ENCODE results near the gene CDCP1.
"Not testable (repeated sequence)": the region's sequence is repeated elsewhere in the genome, so short reads cannot be mapped to it uniquely, and the experiment has no call there.

The CDCP1 gene

DNA sequence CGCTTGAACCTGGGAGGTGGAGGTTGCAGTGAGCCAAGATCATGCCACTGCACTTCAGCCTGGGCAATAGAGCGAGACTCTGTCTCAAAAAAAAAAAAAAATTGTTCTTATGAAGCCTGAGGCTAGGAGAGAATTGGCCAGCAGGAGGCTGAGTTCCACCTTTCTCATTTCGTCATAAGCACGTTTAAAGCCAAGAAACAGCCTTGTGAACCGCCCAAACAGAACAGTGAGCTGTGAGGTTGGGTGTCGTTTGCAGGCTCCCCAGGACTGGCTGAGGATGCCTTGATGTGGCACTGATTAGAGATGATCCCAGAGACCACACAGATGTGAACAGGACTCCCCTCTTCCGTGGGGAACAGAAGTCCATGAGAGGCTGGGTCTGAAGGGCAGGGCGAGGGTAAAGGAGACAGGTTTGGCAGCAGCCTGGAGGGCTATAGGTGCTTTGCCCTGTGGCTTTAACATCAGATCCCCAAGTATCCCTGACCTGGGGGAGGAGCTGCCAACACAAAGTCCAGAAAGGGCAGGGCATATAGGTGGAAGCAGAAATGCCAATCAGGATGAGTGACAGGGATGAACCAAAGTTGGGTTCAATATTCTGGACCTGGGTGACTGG, 67.2 kb downstream of the CDCP1 start:
- Histone ChIP-seq H3K9me2 (ENCODE audit: low read depth, low read length) (no peaks in the 10 kb centered on the region), H3K27ac (ENCODE audit: low read depth, low read length, poor library complexity, severe bottlenecking) (no peak overlapping the region), H3K79me2 (ENCODE audit: insufficient read depth, low read length) (no peaks in the 10 kb centered on the region), H3K4me2 (ENCODE audit: low read length) (no peak overlapping the region), H3K9me3 (ENCODE audit: low read length) (no peaks in the 10 kb centered on the region), H3K9ac (ENCODE audit: low read length) (no peak overlapping the region), H4K20me1 (ENCODE audit: insufficient read depth, low read length) (no peaks in the 10 kb centered on the region), H3F3A (ENCODE audit: insufficient read depth, low read length) (no peaks in the 10 kb centered on the region), H3K4me1 (ENCODE audit: insufficient read depth, low read length, severe bottlenecking) (no peaks in the 10 kb centered on the region), H3K36me3 (ENCODE audit: insufficient read depth, low read length) (no peaks in the 10 kb centered on the region), H2AFZ (ENCODE audit: low read length) (no peak overlapping the region), H3K27me3 (ENCODE audit: insufficient read depth, low read length) (no peaks in the 10 kb centered on the region; the same call in 1 of the 2 replicates), H3K4me3 (ENCODE audit: low read depth, low read length, poor library complexity, severe bottlenecking) (no peak overlapping the region)
- TF ChIP-seq EZH2 (IDR thresholded peaks at IDR 0.05; ENCODE audit: borderline replicate concordance, low read length) = no peak
- TF ChIP-seq, protein P1, sequence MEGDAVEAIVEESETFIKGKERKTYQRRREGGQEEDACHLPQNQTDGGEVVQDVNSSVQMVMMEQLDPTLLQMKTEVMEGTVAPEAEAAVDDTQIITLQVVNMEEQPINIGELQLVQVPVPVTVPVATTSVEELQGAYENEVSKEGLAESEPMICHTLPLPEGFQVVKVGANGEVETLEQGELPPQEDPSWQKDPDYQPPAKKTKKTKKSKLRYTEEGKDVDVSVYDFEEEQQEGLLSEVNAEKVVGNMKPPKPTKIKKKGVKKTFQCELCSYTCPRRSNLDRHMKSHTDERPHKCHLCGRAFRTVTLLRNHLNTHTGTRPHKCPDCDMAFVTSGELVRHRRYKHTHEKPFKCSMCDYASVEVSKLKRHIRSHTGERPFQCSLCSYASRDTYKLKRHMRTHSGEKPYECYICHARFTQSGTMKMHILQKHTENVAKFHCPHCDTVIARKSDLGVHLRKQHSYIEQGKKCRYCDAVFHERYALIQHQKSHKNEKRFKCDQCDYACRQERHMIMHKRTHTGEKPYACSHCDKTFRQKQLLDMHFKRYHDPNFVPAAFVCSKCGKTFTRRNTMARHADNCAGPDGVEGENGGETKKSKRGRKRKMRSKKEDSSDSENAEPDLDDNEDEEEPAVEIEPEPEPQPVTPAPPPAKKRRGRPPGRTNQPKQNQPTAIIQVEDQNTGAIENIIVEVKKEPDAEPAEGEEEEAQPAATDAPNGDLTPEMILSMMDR (IDR thresholded peaks at IDR 0.05; ENCODE audit: low read length) = no peak

DNA sequence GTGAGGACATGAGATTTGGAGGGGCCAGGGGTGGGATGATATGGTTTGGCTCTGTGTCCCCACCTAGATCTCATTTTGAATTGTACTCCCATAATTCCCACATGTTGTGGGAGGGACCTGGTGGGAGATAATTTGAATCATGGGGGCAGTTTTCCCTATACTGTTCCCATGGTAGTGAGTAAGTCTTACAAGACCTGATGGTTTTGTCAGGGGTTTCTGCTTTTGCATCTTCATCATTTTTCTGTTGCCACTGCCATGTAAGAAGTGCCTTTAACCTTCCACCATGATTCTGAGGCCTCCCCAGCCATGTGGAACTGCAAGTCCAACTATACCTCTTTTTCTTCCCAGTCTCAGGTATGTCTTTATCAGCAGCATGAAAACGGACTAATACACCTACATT, 67.9 kb downstream of the CDCP1 start:
- H3K9ac ChIP-seq (ENCODE audit: low read length); H3F3A ChIP-seq (ENCODE audit: insufficient read depth, low read length); H3K4me2 ChIP-seq (ENCODE audit: low read length); H3K27ac ChIP-seq (ENCODE audit: low read depth, low read length, poor library complexity, severe bottlenecking); H3K4me3 ChIP-seq (ENCODE audit: low read depth, low read length, poor library complexity, severe bottlenecking); H4K20me1 ChIP-seq (ENCODE audit: insufficient read depth, low read length); H3K79me2 ChIP-seq (ENCODE audit: insufficient read depth, low read length); H3K27me3 ChIP-seq (ENCODE audit: insufficient read depth, low read length); H3K9me3 ChIP-seq (ENCODE audit: low read length); H3K36me3 ChIP-seq (ENCODE audit: insufficient read depth, low read length); H2AFZ ChIP-seq (ENCODE audit: low read length); H3K9me2 ChIP-seq (ENCODE audit: low read depth, low read length); H3K4me1 ChIP-seq (ENCODE audit: insufficient read depth, low read length, severe bottlenecking): not testable (repeated sequence)

DNA sequence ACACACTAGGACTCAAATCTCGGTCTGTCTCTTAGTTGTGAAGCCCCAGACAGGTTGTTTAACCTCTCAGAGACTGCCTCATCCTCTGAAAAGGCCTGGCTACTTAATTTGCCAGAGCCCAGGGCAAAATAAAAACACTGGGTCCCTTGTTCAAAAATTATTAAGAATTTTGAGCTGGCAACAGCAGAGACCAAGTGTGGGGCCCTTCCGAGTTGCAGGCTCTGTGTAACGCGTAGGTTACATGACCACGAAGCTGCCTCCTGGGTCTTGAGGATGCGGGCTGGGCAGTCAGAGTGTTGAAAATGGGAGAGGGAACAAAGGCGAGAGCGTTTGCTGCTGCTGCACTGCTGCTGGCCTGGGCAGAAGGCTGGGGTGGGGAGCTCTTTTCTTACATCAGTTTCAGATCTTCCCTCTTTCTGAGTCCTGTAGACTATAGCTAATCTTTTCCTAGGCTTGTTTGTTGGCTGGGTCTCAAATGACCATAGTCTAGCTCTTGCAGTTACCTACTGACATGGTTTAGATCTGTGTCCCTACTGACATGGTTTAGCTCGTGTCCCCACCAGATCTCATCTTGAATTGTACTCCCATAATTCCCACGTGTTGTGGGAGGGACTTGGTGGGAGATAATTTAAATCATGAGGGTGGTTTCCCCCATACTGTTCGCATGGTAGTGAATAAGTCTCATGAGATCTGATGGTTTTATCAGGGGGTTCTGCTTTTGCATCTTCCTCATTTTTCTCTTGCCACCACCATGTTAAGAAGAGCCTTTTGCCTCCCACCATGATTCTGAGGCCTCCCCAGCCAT, 70.2 kb downstream of the CDCP1 start:
- H2AFZ ChIP-seq (ENCODE audit: low read length) = no peak overlapping the region
- no peaks in the 10 kb centered on the region for H3K9me2 ChIP-seq (ENCODE audit: low read depth, low read length)
- no peaks in the 10 kb centered on the region for H3K27me3 ChIP-seq (ENCODE audit: insufficient read depth, low read length)
- H3K27ac ChIP-seq (ENCODE audit: low read depth, low read length, poor library complexity, severe bottlenecking) = no peak overlapping the region
- H3K9me3 ChIP-seq (ENCODE audit: low read length) = no peaks in the 10 kb centered on the region
- H4K20me1 ChIP-seq (ENCODE audit: insufficient read depth, low read length) = no peaks in the 10 kb centered on the region
- H3K9ac ChIP-seq (ENCODE audit: low read length) = no peak overlapping the region
- H3K4me1 ChIP-seq (ENCODE audit: insufficient read depth, low read length, severe bottlenecking) = no peaks in the 10 kb centered on the region
- H3K4me2 ChIP-seq (ENCODE audit: low read length) = no peak overlapping the region
- TF ChIP-seq, protein P1 (IDR thresholded peaks at IDR 0.05; ENCODE audit: low read length) = no peak
- TF ChIP-seq EZH2 (IDR thresholded peaks at IDR 0.05; ENCODE audit: borderline replicate concordance, low read length) = no peak
- no peaks in the 10 kb centered on the region for H3K79me2 ChIP-seq (ENCODE audit: insufficient read depth, low read length)
- no peak overlapping the region for H3K4me3 ChIP-seq (ENCODE audit: low read depth, low read length, poor library complexity, severe bottlenecking)
- H3F3A ChIP-seq (ENCODE audit: insufficient read depth, low read length) = no peaks in the 10 kb centered on the region
- H3K36me3 ChIP-seq (ENCODE audit: insufficient read depth, low read length) = no peaks in the 10 kb centered on the region
